Ovary (tissue), 9 donors: ENCODE data around the gene CD151. TPM values are rescaled to one million over a fixed set of nuclear protein-coding genes. Genes with fewer than 3 reads are reported as not detected.

Experiments used
- DNase-seq, 5 donors: peaks; one replicate each; pipeline ENCODE4 v3.0.0-alpha.2; 2019 to 2020
- H3K27ac ChIP-seq, 2 donors: fragments of 200-600 bp; one replicate each; pipeline versions ENCODE4 v1.5.1 to v1.8.0; 2019 to 2022
- H3K27me3 ChIP-seq: fragments of 200-600 bp; one replicate; pipeline ENCODE4 v1.8.0; 2022
- H3K36me3 ChIP-seq: fragments of 200-600 bp; sonication (generic); one replicate; pipeline ENCODE4 v1.5.1; 2019
- H3K4me1 ChIP-seq: one replicate; pipeline ENCODE4 v1.8.1; 2013; ENCODE audit warnings: mild to moderate bottlenecking, moderate library complexity; ENCODE audit not compliant: insufficient read depth
- H3K4me3 ChIP-seq: fragments of 200-600 bp; sonication (generic); one replicate; pipeline ENCODE4 v1.5.1; 2017
- H3K9me3 ChIP-seq, 2 donors: fragments of 200-600 bp in 1 of 2; sonication (generic) in 1 of 2; one replicate each; pipeline versions ENCODE4 v1.5.1 to v1.8.1; 2013 to 2019; ENCODE audit warnings: mild to moderate bottlenecking in 1 of 2, moderate library complexity in 1 of 2
- EP300 ChIP-seq: sonication (generic); formaldehyde crosslinking; IDR thresholded peaks from one replicate; pipeline ENCODE4 v1.6.1; 2017; ENCODE audit warnings: antibody characterized with exemption
- POLR2A ChIP-seq: fragments of 450-650 bp; IDR thresholded peaks from one replicate; pipeline ENCODE4 v1.6.1; 2017; ENCODE audit warnings: antibody characterized with exemption, mild to moderate bottlenecking, moderate library complexity
- WGBS, 3 donors: extraction: QIAGEN DNeasy Blood & Tissue Kit in 1 of 3; methylation state at CpG; one replicate each; pipeline versions ENCODE4 v1.1.5 to v1.1.7; 2013 to 2017; 5-methylcytosine and 5-hydroxymethylcytosine counted together
- intact Hi-C, 4 donors: fragments of 100-400 bp; cut with DNase I; formaldehyde crosslinking; loops; one replicate each; pipeline versions ENCODE4 v1.11.0 to v1.15.1; 2022 to 2023
- polyA plus RNA-seq, 2 donors: library from polyadenylated mRNA; stranded (reverse); fragments of 200-250 nt in 1 of 2; fragments of 350-450 nt in 1 of 2; fragmentation: Illumina TruSeq in 1 of 2; extraction: RNeasy Lipid Tissue Mini Kit (QIAGEN cat#74804) in 1 of 2; gene quantifications; one replicate each; pipeline ENCODE4 v1.2.3, GENCODE V29; 2013 to 2014
- total RNA-seq, 7 donors: library from RNA; depleted of rRNA in 2 of 7; stranded (reverse); fragments of >200 nt in 2 of 7; fragmentation: NEBNext Ultra II Directional in 3 of 7; extraction: Animal tissue kit (Norgen Biotek cat#: 25700) in 3 of 7; gene quantifications; one replicate each; pipeline versions ENCODE4 v1.1.0 to v1.2.4, GENCODE V29; 2016 to 2023
- TF ChIP-seq, protein P1 (sequence below), 3 donors: fragments of 450-650 bp in 2 of 3; fragments of 200-600 bp in 1 of 3; IDR thresholded peaks; one replicate each; pipeline versions ENCODE4 v1.5.1 to v1.8.0; 2016 to 2022; ENCODE audit warnings: antibody characterized with exemption in 3 of 3, mild to moderate bottlenecking in 1 of 3
- donor health status: DM: no; HTN: no; CAD: no; lungs with moderate emphysema.
- donor health status: DM: no; HTN: no; CAD: no.
- donor health status: Bipolar disorder and iron deficiency.
- donor health status: DM: yes; HTN: yes; CAD: no.
- donor health status: DM: no; HTN: no; CAD: no.
- donor health status: DM: yes; HTN: yes; CAD: no.

Gene CD151
- total and polyA plus RNA-seq, 9 donors = 32.9 to 243 (median 168) TPM

DNA sequence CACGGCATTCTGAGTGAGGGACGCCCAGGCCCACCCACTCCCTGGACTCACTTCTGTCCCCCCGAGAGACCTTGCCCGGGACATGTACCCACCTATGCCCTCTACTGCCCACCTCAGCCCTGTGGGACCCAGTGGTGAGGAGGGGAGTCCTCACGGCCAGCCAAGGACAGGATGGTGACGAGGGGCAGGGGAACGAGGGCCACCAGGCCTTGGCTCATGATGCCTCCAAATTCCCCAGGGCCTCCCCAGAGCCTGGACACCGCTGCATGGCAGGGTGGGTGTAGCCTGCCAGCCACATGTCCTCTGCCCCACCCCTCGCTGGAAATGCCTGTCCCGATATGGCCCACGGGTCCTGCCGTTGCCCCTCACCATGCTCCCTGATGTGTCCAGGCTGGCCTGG, 36.0 kb downstream of the CD151 start:
- no peaks in the 10 kb centered on the region for H3K27me3 ChIP-seq
- no peaks in the 10 kb centered on the region for H3K36me3 ChIP-seq
- intact Hi-C loops = no loop called here
- no peak for DNase-seq
- TF ChIP-seq EP300 (no peak), POLR2A (no peak)
- WGBS, 3 donors = 79 to 81% (median 81%) methylated on average over 12 of the region's 12 CpGs
- peaks cover 5% of the 10 kb centered on the region for H3K4me1 ChIP-seq
- H3K27ac ChIP-seq = no peak overlapping the region
- H3K4me3 ChIP-seq = no peak overlapping the region
- no peaks in the 10 kb centered on the region for H3K9me3 ChIP-seq

DNA sequence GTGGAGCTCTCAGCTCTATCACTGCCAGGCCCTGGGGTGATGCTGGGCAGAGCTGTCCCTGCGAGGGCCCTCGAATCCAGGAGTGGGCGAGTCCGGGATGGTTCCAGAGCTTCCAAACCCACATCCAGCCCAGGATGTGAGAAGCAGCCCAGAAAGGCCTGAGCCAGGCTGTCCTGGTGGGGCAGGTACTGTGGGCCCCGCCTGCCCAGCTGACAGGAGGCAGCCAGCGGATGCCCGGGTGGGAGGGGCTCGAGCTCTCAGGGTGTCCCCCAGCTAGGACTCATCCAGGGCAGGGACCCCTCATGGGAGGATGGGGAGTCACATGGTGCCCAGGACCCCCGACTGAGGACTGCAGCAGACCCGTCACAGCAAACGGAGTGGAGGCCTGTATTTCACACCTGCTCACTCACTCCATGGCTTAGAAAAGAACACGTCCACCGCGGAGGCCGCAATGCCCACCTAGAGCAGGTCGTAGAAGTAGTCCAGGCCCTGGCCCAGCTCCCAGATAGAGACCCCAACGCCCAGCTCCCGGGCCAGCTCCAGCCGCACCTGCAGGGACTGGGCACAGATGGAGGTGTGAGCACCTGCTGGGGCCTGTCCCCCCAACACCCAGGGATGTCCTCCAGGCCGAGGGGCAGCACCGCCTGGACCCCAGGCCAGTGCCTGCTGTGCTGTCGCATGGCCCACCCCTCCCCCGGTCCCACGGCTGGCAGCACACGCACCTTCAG, 36.8 kb downstream of the CD151 start:
- Histone ChIP-seq H3K27ac (no peak overlapping the region), H3K27me3 (no peaks in the 10 kb centered on the region), H3K9me3 (no peaks in the 10 kb centered on the region), H3K4me1 (peaks cover 6% of the 10 kb centered on the region), H3K36me3 (no peaks in the 10 kb centered on the region), H3K4me3 (no peak overlapping the region)
- 74 to 82% (median 81%) methylated on average over 16 to 25 of the region's 25 CpGs for WGBS, 3 donors
- TF ChIP-seq POLR2A (no peak), EP300 (no peak)
- TF ChIP-seq, protein P1, sequence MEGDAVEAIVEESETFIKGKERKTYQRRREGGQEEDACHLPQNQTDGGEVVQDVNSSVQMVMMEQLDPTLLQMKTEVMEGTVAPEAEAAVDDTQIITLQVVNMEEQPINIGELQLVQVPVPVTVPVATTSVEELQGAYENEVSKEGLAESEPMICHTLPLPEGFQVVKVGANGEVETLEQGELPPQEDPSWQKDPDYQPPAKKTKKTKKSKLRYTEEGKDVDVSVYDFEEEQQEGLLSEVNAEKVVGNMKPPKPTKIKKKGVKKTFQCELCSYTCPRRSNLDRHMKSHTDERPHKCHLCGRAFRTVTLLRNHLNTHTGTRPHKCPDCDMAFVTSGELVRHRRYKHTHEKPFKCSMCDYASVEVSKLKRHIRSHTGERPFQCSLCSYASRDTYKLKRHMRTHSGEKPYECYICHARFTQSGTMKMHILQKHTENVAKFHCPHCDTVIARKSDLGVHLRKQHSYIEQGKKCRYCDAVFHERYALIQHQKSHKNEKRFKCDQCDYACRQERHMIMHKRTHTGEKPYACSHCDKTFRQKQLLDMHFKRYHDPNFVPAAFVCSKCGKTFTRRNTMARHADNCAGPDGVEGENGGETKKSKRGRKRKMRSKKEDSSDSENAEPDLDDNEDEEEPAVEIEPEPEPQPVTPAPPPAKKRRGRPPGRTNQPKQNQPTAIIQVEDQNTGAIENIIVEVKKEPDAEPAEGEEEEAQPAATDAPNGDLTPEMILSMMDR (IDR thresholded peaks at IDR 0.05) = no peak
- DNase-seq = no peak
- intact Hi-C loops = no loop called here

DNA sequence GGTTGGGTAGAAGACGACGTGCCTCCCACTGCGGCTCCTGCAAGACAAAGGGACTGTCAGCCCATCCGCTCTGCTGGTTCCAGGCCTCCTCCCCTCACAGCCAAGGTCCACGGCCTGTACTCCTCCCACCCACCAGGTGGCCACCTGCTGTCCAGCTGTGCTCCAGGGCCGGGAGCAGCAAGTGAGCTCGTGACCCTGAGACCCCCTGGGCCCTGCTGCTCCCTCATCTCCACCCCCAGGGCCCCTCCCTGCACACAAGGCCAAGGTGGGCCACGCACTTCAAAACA, 37.3 kb downstream of the CD151 start:
- DNase-seq = no peak
- Histone ChIP-seq H3K4me1 (peaks cover 6% of the 10 kb centered on the region), H3K4me3 (no peak overlapping the region), H3K27ac (no peak overlapping the region), H3K27me3 (no peaks in the 10 kb centered on the region), H3K9me3 (no peaks in the 10 kb centered on the region), H3K36me3 (no peaks in the 10 kb centered on the region)
- WGBS, 3 donors = 39 to 61% (median 46%) methylated on average over 6 to 8 of the region's 8 CpGs
- intact Hi-C loops = no loop called here
- TF ChIP-seq POLR2A (no peak), EP300 (no peak)
- TF ChIP-seq, protein P1 (IDR thresholded peaks at IDR 0.05) = no peak

DNA sequence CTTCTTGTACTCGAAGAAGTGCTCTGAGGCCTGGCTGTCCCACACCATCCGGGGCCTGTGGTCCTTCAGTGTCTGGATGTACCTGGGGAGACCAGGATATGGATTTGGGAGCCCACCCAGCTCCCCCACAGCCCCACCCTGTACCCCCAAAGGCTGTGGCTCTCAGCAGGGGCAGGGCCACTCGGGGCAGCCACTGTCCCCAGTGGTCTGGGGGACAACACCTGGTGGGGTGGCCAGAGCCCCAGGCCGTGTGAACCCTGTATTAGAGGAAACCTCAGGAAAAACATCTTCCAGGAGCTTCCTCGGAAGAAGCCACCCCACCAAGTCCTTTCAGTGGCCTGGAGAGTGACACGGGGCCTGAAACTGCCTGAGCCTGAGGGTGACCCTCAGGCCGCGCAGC, 37.7 kb downstream of the CD151 start:
- TF ChIP-seq EP300 = no peak
- TF ChIP-seq, protein P1 (IDR thresholded peaks at IDR 0.05) = no peak
- no peak for TF ChIP-seq POLR2A
- H3K4me3 ChIP-seq = no peak overlapping the region
- H3K36me3 ChIP-seq = no peaks in the 10 kb centered on the region
- DNase-seq = no peak
- peaks cover 6% of the 10 kb centered on the region for H3K4me1 ChIP-seq
- intact Hi-C loops = no loop called here
- no peaks in the 10 kb centered on the region for H3K27me3 ChIP-seq
- no peaks in the 10 kb centered on the region for H3K9me3 ChIP-seq
- 70 to 77% (median 77%) methylated on average over 7 to 8 of the region's 8 CpGs for WGBS, 3 donors
- H3K27ac ChIP-seq = no peak overlapping the region

DNA sequence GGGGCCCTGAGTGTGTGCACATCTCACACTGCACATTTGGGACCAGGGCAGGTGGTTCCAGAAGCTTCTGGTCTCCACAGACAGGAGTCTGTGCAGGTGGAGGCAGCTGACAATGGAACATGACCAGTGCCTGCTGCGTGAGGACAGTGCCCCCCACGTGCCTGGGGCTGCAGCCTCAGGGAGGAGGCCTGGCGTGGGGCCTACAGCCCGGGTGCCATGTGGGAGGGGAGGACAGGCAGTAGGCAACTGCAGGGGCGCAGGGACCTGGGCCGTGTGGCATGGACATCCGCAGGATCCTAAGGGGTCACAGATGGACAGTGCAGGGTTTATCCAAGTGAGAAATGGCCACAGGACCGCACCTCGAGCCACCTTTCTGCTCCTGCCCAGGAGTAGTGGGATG, 38.7 kb downstream of the CD151 start:
- no peaks in the 10 kb centered on the region for H3K9me3 ChIP-seq
- no peak overlapping the region for H3K4me3 ChIP-seq
- no peak for DNase-seq
- intact Hi-C loops = no loop called here
- peaks cover 8% of the 10 kb centered on the region for H3K4me1 ChIP-seq
- TF ChIP-seq POLR2A (no peak), EP300 (no peak)
- TF ChIP-seq, protein P1 (IDR thresholded peaks at IDR 0.05) = no peak
- H3K27ac ChIP-seq = no peak overlapping the region
- 65 to 71% (median 69%) methylated on average over 9 of the region's 9 CpGs for WGBS, 3 donors
- no peaks in the 10 kb centered on the region for H3K27me3 ChIP-seq
- H3K36me3 ChIP-seq = no peaks in the 10 kb centered on the region
